K562 (cell line): ENCODE results near the gene RAB43. TPM values are rescaled to one million over a fixed set of nuclear protein-coding genes. Genes with fewer than 3 reads are reported as not detected.
A peak's percentile ranks its signal among the peaks of the same experiment; 100 is the strongest.

Experiments used
- BACH1 ChIP-seq: fragments of 200-800 bp; sonication (Bioruptor generic); IDR thresholded peaks from 2 replicates; pipeline ENCODE4 v1.6.1; 2016; ENCODE audit warnings: missing genetic modification characterization, missing compliant biosample characterization
- CEBPG ChIP-seq, 3 experiments: fragments of 200-800 bp in 1 of 3; sonication (Bioruptor generic) in 1 of 3; sonication (generic) in 1 of 3; formaldehyde crosslinking in 1 of 3; IDR thresholded peaks in 2 of 3; conservative IDR thresholded peaks in 1 of 3; 2 replicates each; pipeline versions ENCODE4 v1.6.1 to v1.8.0; 2016 to 2022; ENCODE audit warnings: missing compliant biosample characterization in 2 of 3, missing genetic modification characterization in 2 of 3, mild to moderate bottlenecking in 1 of 3, missing genetic modification reagents in 1 of 3
- CXXC5 ChIP-seq: fragments of 250-450 bp; sonication (Bioruptor Pico); IDR thresholded peaks from 2 replicates; pipeline ENCODE4 v1.8.0; 2022; ENCODE audit warnings: inconsistent platforms, mild to moderate bottlenecking, moderate library complexity
- EP400 ChIP-seq: fragments of 450-650 bp; IDR thresholded peaks from 2 replicates; pipeline ENCODE4 v1.6.1; 2017; ENCODE audit warnings: antibody characterized with exemption, mild to moderate bottlenecking, moderate library complexity
- ESRRB ChIP-seq: fragments of 250-450 bp; sonication (Bioruptor Pico); IDR thresholded peaks from 2 replicates; pipeline ENCODE4 v1.5.0; 2020; ENCODE audit warnings: mild to moderate bottlenecking, moderate library complexity, borderline replicate concordance
- MIER1 ChIP-seq: fragments of 450-650 bp; IDR thresholded peaks from 2 replicates; pipeline ENCODE4 v1.6.1; 2016; ENCODE audit warnings: antibody characterized with exemption, mild to moderate bottlenecking, low read depth
- MYBL2 ChIP-seq, 2 experiments: fragments of 450-650 bp in 1 of 2; sonication (generic) in 1 of 2; formaldehyde crosslinking in 1 of 2; IDR thresholded peaks; 2 replicates each; pipeline versions ENCODE4 v1.6.1 to v1.8.1; 2017 to 2022; ENCODE audit warnings: borderline replicate concordance in 1 of 2, inconsistent platforms in 1 of 2, low read depth in 1 of 2, mild to moderate bottlenecking in 1 of 2, missing genetic modification reagents in 1 of 2, moderate library complexity in 1 of 2
- NCOA2 ChIP-seq, 2 experiments: fragments of 450-650 bp; IDR thresholded peaks; 2 replicates each; pipeline ENCODE4 v1.6.1; 2018; ENCODE audit warnings: mild to moderate bottlenecking in 2 of 2, moderate library complexity in 1 of 2; ENCODE audit not compliant: partially characterized antibody in 2 of 2
- NCOR1 ChIP-seq: fragments of 450-650 bp; IDR thresholded peaks from 2 replicates; pipeline ENCODE4 v1.6.1; 2016; ENCODE audit warnings: mild to moderate bottlenecking, moderate library complexity
- NFIX ChIP-seq: fragments of 250-450 bp; sonication (Bioruptor Pico); IDR thresholded peaks from 2 replicates; pipeline ENCODE4 v1.4.0; 2020; ENCODE audit warnings: low read depth, mild to moderate bottlenecking, moderate library complexity
- PML ChIP-seq: IDR thresholded peaks from 2 replicates; pipeline ENCODE4 v1.6.1; 2012; ENCODE audit warnings: low read length, inconsistent platforms
- TBL1XR1 ChIP-seq, 2 experiments: IDR thresholded peaks; 2 replicates each; pipeline ENCODE4 v1.6.1; 2012; ENCODE audit warnings: improper control_type of control experiment in 2 of 2, low read length in 2 of 2, mild to moderate bottlenecking in 1 of 2
- TFAM ChIP-seq: fragments of 250-450 bp; sonication (Bioruptor Pico); conservative IDR thresholded peaks from 2 replicates; pipeline ENCODE4 v1.5.0; 2021; ENCODE audit warnings: mild to moderate bottlenecking, moderate library complexity
- ZNF143 ChIP-seq: sonication (generic); formaldehyde crosslinking; IDR thresholded peaks from 2 replicates; pipeline ENCODE4 v1.9.0; 2022; ENCODE audit warnings: mild to moderate bottlenecking, missing genetic modification reagents
- ZNF174 ChIP-seq: fragments of 250-450 bp; sonication (Bioruptor Pico); IDR thresholded peaks from 2 replicates; pipeline ENCODE4 v1.4.0; 2020; ENCODE audit warnings: mild to moderate bottlenecking
- ZNF212 ChIP-seq: fragments of 450-650 bp; formaldehyde crosslinking; IDR thresholded peaks from 2 replicates; pipeline ENCODE4 v1.4.0; 2020; ENCODE audit warnings: mild to moderate bottlenecking
- ZNF584 ChIP-seq: fragments of 200-800 bp; sonication (Bioruptor generic); IDR thresholded peaks from 2 replicates; pipeline ENCODE4 v1.6.1; 2016; ENCODE audit warnings: low read depth, mild to moderate bottlenecking, missing genetic modification characterization, missing compliant biosample characterization
- ZNF766 ChIP-seq: fragments of 200-800 bp; sonication (Bioruptor generic); conservative IDR thresholded peaks from 2 replicates; pipeline ENCODE4 v1.6.1; 2016; ENCODE audit warnings: missing genetic modification characterization, missing compliant biosample characterization
- polyA plus RNA-seq, 8 experiments: library from polyadenylated mRNA; depleted of rRNA in 4 of 8; stranded (reverse) in 5 of 8; unstranded in 3 of 8; fragments of >200 nt; fragmentation: Nextera tagmentation in 2 of 8; fragmentation: Illumina TruSeq in 1 of 8; extraction: Ambion mirVana in 2 of 8; extraction: Trizol in 1 of 8; gene quantifications; 2 replicates each; pipeline versions ENCODE4 v1.2.1 to v1.2.3, GENCODE V29; 2011 to 2014; ENCODE audit warnings: inconsistent platforms in 1 of 8, missing spikeins in 1 of 8
- total RNA-seq, 7 experiments: library from RNA; depleted of rRNA in 6 of 7; stranded (reverse); fragments of >200 nt in 6 of 7; fragmentation: Illumina TruSeq in 2 of 7; extraction: Trizol in 2 of 7; gene quantifications; 2 replicates each; pipeline versions ENCODE4 v1.2.1 to v1.2.3, GENCODE V29; 2011 to 2021; ENCODE audit warnings: low replicate concordance in 1 of 7
- TF ChIP-seq, protein P1 (sequence below): fragments of 450-650 bp; formaldehyde crosslinking; IDR thresholded peaks from 2 replicates; pipeline ENCODE4 v1.4.0; 2022; ENCODE audit warnings: mild to moderate bottlenecking, moderate library complexity
- TF ChIP-seq, protein P2 (sequence below): fragments of 250-450 bp; sonication (Bioruptor Pico); IDR thresholded peaks from 2 replicates; pipeline ENCODE4 v1.8.0; 2022; ENCODE audit warnings: moderate library complexity, mild to moderate bottlenecking, inconsistent platforms
- TF ChIP-seq, protein P3 (sequence below): fragments of 450-650 bp; IDR thresholded peaks from 2 replicates; pipeline ENCODE4 v1.6.1; 2017; ENCODE audit warnings: antibody characterized with exemption, mild to moderate bottlenecking

Gene RAB43
- total and polyA plus RNA-seq, 9 of the 15 experiments (the other 6 are each of a cell fraction or from before 2014, with no cell fraction given) = 0.04 to 6.8 (median 1.7) TPM; not detected in 2

DNA sequence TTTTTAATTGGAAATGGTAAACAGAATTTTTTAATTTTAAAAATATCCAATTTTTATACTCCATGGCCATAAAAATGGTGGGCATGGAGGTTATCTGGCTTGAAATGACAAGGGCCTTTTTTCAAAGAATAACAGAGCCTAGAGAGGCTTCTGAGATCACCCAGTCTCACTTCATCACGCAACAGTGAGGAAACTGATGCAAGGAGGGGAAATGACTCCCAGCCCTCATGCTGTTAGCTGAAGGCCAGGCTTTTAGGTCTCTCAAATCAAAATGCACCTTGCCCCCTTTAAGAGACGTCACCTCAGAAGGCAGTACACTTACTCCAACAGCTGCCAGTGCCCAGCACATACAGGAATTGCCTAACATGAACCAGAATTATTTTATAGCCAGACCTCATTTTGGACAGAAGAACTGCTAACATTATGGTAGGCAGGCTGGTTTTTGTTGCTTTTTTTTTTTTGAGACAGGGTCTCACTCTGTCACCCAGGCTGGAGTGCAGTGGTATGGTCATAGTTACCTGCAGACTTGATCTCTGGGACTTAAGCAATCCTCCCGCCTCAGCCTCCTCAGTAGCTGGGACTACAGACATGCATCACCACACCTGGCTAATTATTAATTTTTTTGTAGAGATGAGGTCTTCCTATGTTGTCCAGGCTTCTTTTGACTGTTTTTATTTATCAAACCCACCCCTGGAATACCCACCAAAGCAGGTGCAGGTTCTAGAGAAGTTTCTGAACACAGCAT is 9.1 kb downstream of the RAB43 start (continued):
- TF ChIP-seq, protein P1, sequence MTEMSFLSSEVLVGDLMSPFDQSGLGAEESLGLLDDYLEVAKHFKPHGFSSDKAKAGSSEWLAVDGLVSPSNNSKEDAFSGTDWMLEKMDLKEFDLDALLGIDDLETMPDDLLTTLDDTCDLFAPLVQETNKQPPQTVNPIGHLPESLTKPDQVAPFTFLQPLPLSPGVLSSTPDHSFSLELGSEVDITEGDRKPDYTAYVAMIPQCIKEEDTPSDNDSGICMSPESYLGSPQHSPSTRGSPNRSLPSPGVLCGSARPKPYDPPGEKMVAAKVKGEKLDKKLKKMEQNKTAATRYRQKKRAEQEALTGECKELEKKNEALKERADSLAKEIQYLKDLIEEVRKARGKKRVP (CRISPR knock-in tag) = peak; percentile 93
- no peak for TF ChIP-seq NFIX
- no peak for TF ChIP-seq MIER1
- TF ChIP-seq NCOA2 (IDR thresholded peaks at IDR 0.05; ENCODE audit: partially characterized antibody in 2 of 2) = no peak
- no peak for TF ChIP-seq PML
- peak; percentile 67 for TF ChIP-seq CXXC5
- TF ChIP-seq ZNF143 (CRISPR knock-in tag) = no peak
- peak; percentile 70; the same call in 1 of the 2 replicates for TF ChIP-seq ZNF766 (CRISPR knock-in tag)
- TF ChIP-seq TFAM (CRISPR knock-in tag) = no peak
- TF ChIP-seq ZNF212 (CRISPR knock-in tag) = no peak
- no peak for TF ChIP-seq MYBL2 (IDR thresholded peaks at IDR 0.05; ENCODE audit: low read depth)
- TF ChIP-seq MYBL2 (CRISPR knock-in tag; IDR thresholded peaks at IDR 0.05; ENCODE audit: borderline replicate concordance) = no peak
- no peak for TF ChIP-seq ESRRB (CRISPR knock-in tag)
- TF ChIP-seq, protein P2, sequence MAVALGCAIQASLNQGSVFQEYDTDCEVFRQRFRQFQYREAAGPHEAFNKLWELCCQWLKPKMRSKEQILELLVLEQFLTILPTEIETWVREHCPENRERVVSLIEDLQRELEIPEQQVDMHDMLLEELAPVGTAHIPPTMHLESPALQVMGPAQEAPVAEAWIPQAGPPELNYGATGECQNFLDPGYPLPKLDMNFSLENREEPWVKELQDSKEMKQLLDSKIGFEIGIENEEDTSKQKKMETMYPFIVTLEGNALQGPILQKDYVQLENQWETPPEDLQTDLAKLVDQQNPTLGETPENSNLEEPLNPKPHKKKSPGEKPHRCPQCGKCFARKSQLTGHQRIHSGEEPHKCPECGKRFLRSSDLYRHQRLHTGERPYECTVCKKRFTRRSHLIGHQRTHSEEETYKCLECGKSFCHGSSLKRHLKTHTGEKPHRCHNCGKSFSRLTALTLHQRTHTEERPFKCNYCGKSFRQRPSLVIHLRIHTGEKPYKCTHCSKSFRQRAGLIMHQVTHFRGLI = peak; percentile 54; the same call in 1 of the 2 replicates
- TF ChIP-seq ZNF584 = peak; percentile 89
- TF ChIP-seq EP400 = 0 out of 2 replicates have a peak, but pooled peaks have one; percentile 49
- no peak for TF ChIP-seq NCOR1
- peak; percentile 74; the same call in 1 of the 2 replicates for TF ChIP-seq BACH1 (tag)
- TF ChIP-seq CEBPG (CRISPR knock-in tag; IDR thresholded peaks at IDR 0.05) = peak; percentile 95
- peak; percentile 83 to 97 for TF ChIP-seq CEBPG (tag; conservative IDR thresholded peaks at IDR 0.05 in 1 of 2, IDR thresholded peaks at IDR 0.05 in 1 of 2)
- no peak for TF ChIP-seq ZNF174 (CRISPR knock-in tag)
- TF ChIP-seq, protein P3, sequence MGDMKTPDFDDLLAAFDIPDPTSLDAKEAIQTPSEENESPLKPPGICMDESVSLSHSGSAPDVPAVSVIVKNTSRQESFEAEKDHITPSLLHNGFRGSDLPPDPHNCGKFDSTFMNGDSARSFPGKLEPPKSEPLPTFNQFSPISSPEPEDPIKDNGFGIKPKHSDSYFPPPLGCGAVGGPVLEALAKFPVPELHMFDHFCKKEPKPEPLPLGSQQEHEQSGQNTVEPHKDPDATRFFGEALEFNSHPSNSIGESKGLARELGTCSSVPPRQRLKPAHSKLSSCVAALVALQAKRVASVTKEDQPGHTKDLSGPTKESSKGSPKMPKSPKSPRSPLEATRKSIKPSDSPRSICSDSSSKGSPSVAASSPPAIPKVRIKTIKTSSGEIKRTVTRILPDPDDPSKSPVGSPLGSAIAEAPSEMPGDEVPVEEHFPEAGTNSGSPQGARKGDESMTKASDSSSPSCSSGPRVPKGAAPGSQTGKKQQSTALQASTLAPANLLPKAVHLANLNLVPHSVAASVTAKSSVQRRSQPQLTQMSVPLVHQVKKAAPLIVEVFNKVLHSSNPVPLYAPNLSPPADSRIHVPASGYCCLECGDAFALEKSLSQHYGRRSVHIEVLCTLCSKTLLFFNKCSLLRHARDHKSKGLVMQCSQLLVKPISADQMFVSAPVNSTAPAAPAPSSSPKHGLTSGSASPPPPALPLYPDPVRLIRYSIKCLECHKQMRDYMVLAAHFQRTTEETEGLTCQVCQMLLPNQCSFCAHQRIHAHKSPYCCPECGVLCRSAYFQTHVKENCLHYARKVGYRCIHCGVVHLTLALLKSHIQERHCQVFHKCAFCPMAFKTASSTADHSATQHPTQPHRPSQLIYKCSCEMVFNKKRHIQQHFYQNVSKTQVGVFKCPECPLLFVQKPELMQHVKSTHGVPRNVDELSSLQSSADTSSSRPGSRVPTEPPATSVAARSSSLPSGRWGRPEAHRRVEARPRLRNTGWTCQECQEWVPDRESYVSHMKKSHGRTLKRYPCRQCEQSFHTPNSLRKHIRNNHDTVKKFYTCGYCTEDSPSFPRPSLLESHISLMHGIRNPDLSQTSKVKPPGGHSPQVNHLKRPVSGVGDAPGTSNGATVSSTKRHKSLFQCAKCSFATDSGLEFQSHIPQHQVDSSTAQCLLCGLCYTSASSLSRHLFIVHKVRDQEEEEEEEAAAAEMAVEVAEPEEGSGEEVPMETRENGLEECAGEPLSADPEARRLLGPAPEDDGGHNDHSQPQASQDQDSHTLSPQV = peak; percentile 41; the same call in 1 of the 2 replicates
- TF ChIP-seq TBL1XR1 (IDR thresholded peaks at IDR 0.05; ENCODE audit: low read length in 2 of 2) = no peak
